Testis (tissue), 3 donors: ENCODE measurements around the gene BMPR1B. TPM values are rescaled to one million over a fixed set of nuclear protein-coding genes. Genes with fewer than 3 reads are reported as not detected.

Experiments
- DNase-seq: peaks from one replicate; pipeline ENCODE4 v3.0.0-alpha.2; 2019
- H3K27ac ChIP-seq, 2 donors: fragments of 200-600 bp; sonication (generic); one replicate each; pipeline ENCODE4 v1.5.1; 2019
- H3K27me3 ChIP-seq: fragments of 200-600 bp; sonication (generic); one replicate; pipeline ENCODE4 v1.5.1; 2019
- H3K36me3 ChIP-seq: fragments of 200-600 bp; sonication (generic); one replicate; pipeline ENCODE4 v1.5.1; 2017; ENCODE audit warnings: low read depth; ENCODE audit errors: missing control alignments
- H3K4me1 ChIP-seq: fragments of 200-600 bp; sonication (generic); one replicate; pipeline ENCODE4 v1.5.1; 2019
- H3K4me3 ChIP-seq, 2 donors: fragments of 200-600 bp; sonication (generic); one replicate each; pipeline ENCODE4 v1.5.1; 2017 to 2019
- H3K9me3 ChIP-seq: fragments of 200-600 bp; sonication (generic); one replicate; pipeline ENCODE4 v1.5.1; 2017
- POLR2A ChIP-seq: fragments of 450-650 bp; IDR thresholded peaks from one replicate; pipeline ENCODE4 v1.6.1; 2017; ENCODE audit warnings: antibody characterized with exemption, mild to moderate bottlenecking, moderate library complexity
- WGBS, 2 donors: methylation state at CpG; one replicate each; pipeline ENCODE4 v1.1.5; 2018; 5-methylcytosine and 5-hydroxymethylcytosine counted together
- intact Hi-C: fragments of 100-400 bp; cut with DNase I; formaldehyde crosslinking; loops from one replicate; pipeline ENCODE4 v1.15.1; 2023; ENCODE audit warnings: low total_unique reads
- polyA plus RNA-seq: library from polyadenylated mRNA; stranded (reverse); fragments of 350-450 nt; fragmentation: Illumina TruSeq; extraction: RNeasy Lipid Tissue Mini Kit (QIAGEN cat#74804); gene quantifications from one replicate; pipeline ENCODE4 v1.2.3, GENCODE V29; 2014; ENCODE audit warnings: low read depth, low replicate concordance; ENCODE audit not compliant: insufficient read depth
- total RNA-seq, 2 donors: library from RNA; depleted of rRNA; stranded (reverse); fragments of >200 nt; gene quantifications; one replicate each; pipeline ENCODE4 v1.2.3, GENCODE V29; 2016
- TF ChIP-seq, protein P1 (sequence below), 3 experiments: fragments of 450-650 bp in 2 of 3; fragments of 200-600 bp in 1 of 3; sonication (generic) in 1 of 3; IDR thresholded peaks; one replicate each; pipeline ENCODE4 v1.5.1; 2016 to 2019; ENCODE audit warnings: antibody characterized with exemption in 3 of 3, mild to moderate bottlenecking in 2 of 3, moderate library complexity in 1 of 3

The BMPR1B gene
- total and polyA plus RNA-seq, 3 donors from 2014 or later, result 7.5 to 13.0 (median 9.1) TPM

DNA sequence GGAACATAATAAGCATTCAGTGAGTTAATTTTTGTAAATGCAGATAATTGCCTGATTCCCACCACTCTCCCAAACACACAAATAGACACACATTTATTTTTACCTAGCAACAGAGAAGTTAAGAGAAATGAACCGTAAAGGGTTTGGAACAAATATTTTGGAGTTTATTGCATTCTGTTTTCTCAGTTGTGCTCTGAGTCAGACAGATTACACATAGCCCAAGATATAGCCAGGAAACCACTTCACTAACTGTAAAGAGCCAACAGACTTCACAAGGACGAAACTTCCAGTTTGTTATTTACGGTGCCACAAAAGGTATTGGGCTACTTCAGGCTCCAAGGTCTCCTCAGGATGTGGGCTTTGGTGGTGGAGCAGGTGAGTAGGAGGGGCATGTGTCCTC is 217.0 kb downstream of the BMPR1B start:
- no peak for TF ChIP-seq POLR2A
- intact Hi-C loops, result no loop called here
- no peaks in the 10 kb centered on the region for H3K9me3 ChIP-seq
- 85 to 90% methylated on average over 3 of the region's 3 CpGs for WGBS, 2 donors
- H3K27ac ChIP-seq, result no peak overlapping the region
- H3K27me3 ChIP-seq, result no peaks in the 10 kb centered on the region
- no peaks in the 10 kb centered on the region for H3K4me1 ChIP-seq
- H3K36me3 ChIP-seq, result no peaks in the 10 kb centered on the region
- H3K4me3 ChIP-seq, result no peak overlapping the region
- DNase-seq, result no peak

DNA sequence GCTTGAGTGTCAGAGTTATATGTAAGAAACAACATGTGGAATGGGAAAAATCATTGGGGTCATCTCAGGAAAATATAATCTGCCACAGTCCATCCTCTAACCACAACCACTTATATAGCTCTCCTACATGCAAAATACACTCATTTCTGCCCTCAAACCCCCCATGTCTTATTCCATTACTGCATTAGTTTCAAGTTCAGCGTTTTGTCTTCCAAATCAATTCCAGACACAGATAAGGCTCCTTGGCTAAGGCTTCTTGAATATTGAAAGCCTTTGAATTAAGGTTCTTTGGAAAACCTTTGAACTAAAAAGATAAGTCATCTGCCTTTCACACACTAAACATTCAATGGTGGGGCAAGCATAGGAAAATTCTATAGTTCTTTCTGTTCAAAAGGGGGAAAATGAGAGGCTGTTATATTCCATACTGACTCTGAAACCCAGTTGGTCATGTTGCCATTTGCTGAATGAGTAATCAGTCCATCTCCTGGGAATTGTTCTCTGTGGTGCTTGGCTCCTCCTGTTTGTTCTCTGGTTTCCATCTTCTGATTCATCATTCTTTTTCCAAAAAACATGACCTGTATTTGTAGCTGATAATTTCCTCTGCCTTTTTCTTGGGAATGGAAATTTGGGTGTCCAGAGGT is 218.7 kb downstream of the BMPR1B start:
- intact Hi-C loops, result no loop called here
- Histone ChIP-seq H3K27me3 (no peaks in the 10 kb centered on the region), H3K36me3 (no peaks in the 10 kb centered on the region), H3K4me3 (no peak overlapping the region), H3K9me3 (no peaks in the 10 kb centered on the region), H3K4me1 (no peaks in the 10 kb centered on the region), H3K27ac (no peak overlapping the region)
- DNase-seq, result no peak
- 61 to 66% methylated on average over 1 of the region's 1 CpG for WGBS, 2 donors
- TF ChIP-seq, protein P1, sequence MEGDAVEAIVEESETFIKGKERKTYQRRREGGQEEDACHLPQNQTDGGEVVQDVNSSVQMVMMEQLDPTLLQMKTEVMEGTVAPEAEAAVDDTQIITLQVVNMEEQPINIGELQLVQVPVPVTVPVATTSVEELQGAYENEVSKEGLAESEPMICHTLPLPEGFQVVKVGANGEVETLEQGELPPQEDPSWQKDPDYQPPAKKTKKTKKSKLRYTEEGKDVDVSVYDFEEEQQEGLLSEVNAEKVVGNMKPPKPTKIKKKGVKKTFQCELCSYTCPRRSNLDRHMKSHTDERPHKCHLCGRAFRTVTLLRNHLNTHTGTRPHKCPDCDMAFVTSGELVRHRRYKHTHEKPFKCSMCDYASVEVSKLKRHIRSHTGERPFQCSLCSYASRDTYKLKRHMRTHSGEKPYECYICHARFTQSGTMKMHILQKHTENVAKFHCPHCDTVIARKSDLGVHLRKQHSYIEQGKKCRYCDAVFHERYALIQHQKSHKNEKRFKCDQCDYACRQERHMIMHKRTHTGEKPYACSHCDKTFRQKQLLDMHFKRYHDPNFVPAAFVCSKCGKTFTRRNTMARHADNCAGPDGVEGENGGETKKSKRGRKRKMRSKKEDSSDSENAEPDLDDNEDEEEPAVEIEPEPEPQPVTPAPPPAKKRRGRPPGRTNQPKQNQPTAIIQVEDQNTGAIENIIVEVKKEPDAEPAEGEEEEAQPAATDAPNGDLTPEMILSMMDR (IDR thresholded peaks at IDR 0.05), result no peak
- TF ChIP-seq POLR2A, result no peak

DNA sequence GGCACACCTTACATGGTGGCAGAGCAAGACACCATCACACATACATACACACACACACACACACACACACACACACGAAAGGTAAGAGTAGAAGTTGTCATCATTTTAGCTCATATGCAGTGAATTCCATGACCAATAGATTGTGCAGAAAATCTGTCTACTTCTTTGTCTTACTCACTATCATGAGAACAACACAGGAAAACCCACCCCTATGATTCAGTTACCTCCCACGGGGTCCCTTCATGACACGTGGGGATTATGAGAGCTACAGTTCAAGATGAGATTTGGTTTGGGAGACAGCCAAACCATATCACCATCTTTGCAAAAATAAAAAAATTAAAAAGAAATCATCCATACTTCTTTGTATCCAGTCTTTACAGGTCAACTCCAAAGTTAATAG is 221.1 kb downstream of the BMPR1B start:
- Histone ChIP-seq H3K36me3 (no peaks in the 10 kb centered on the region), H3K4me3 (no peak overlapping the region), H3K9me3 (no peaks in the 10 kb centered on the region), H3K4me1 (no peaks in the 10 kb centered on the region), H3K27me3 (no peaks in the 10 kb centered on the region), H3K27ac (no peak overlapping the region)
- 74 to 77% methylated on average over 3 of the region's 3 CpGs for WGBS, 2 donors
- no peak for TF ChIP-seq POLR2A
- TF ChIP-seq, protein P1 (IDR thresholded peaks at IDR 0.05), result no peak
- intact Hi-C loops, result no loop called here
- DNase-seq, result no peak

DNA sequence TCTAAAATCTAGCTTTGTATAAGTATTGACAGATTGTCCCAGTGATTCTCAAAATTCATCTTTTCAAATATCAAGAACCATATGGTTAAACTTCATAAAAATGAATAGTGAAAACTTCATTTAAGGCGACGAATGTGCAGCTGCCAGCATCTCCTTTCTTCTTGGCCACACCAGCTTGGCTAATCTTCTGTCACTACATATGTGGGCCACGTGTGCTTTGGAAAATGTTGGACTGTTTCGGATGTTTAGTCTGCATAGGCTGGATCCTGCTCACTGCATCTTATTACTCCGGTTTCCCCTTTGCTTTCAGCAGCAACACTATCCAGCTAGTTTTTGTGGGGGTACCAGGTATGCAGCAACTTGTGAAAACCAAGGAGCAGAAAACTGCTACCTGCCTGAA is 221.9 kb downstream of the BMPR1B start:
- Histone ChIP-seq H3K27ac (no peak overlapping the region), H3K36me3 (no peaks in the 10 kb centered on the region), H3K27me3 (no peaks in the 10 kb centered on the region), H3K4me3 (no peak overlapping the region), H3K9me3 (no peaks in the 10 kb centered on the region), H3K4me1 (no peaks in the 10 kb centered on the region)
- intact Hi-C loops, result no loop called here
- WGBS, 2 donors, result 92 to 94% methylated on average over 5 of the region's 5 CpGs
- no peak for DNase-seq
- no peak for TF ChIP-seq POLR2A
- TF ChIP-seq, protein P1 (IDR thresholded peaks at IDR 0.05), result no peak

DNA sequence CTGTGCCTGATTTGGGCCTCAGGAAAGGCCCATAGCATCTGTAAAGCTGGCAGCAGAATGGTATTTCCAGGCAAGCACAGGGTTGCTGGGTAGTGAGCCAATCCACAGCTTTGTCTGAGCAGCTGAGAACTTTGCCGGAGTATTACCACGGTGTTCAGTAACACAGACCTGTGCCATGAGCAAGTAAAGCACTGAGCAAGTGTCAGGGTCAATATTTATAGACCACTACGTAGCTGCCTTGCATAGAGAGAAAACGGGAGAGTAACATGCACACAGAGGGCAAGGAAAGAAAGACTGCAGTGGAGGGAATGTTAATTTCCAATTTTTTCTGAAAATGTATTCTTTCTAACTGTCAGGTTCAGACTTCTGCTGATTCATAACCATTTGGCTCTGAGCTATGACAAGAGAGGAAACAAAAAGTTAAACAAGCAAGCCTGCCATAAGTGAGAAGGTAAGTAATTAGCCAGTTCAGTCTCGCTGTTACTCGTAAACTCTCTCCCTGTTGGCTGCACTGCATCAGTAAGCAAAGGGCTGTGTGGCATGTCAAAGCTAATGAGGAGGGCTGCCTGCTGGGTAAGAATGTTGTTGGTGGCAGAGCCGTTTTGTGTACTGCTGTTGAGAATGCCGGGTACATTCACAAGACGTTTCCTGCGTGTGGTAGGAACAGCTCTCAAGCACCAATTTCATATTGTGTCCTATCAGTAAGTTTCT is 238.1 kb downstream of the BMPR1B start:
- Histone ChIP-seq H3K9me3 (no peaks in the 10 kb centered on the region), H3K4me1 (no peaks in the 10 kb centered on the region), H3K27me3 (no peaks in the 10 kb centered on the region), H3K27ac (peak overlapping the region in 1 of 2 donors; percentile 7), H3K4me3 (no peak overlapping the region), H3K36me3 (no peaks in the 10 kb centered on the region)
- WGBS, 2 donors, result 42 to 43% methylated on average over 10 of the region's 10 CpGs
- intact Hi-C loops, result no loop called here
- DNase-seq, result peak; percentile 17
- no peak for TF ChIP-seq POLR2A
- TF ChIP-seq, protein P1 (IDR thresholded peaks at IDR 0.05), result no peak
